GM18507 (cell line): ENCODE measurements around the gene PFKFB4.
A peak's percentile ranks its signal among the peaks of the same experiment; 100 is the strongest.
"Not testable (repeated sequence)": the region's sequence is repeated elsewhere in the genome, so short reads cannot be mapped to it uniquely, and the experiment has no call there.

Experiments
- DNase-seq: peaks from one replicate; pipeline ENCODE4 v3.0.0; 2011; ENCODE audit warnings: low read depth; ENCODE audit not compliant: insufficient read length; ENCODE audit errors: extremely low spot score
- FAIRE-seq: peaks from 2 replicates; lab custom pipeline; 2011; peaks lifted over from hg19 to GRCh38; lab: Jason Lieb, UNC

The PFKFB4 gene

DNA sequence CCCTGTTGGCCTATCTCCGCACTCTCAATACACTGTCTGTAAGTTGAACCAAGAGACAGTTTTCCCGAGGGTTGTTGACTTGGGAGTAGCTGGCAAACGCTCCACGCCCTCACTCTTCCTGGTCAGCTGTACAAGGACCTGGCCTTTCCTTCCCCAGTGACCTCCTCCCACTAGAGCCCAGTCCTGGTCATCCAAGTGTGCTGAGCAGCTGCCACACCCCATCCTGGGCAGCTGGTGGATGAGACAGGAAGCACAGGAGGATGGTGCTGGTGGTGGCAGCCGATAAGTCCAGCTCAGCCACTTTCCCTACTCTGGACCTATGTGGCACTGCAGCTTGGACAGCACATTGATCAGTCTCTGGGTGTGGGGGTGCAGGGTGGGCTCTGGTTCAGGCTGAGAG, 19.8 kb downstream of the PFKFB4 start:
- no peak for DNase-seq
- no peak for FAIRE-seq

DNA sequence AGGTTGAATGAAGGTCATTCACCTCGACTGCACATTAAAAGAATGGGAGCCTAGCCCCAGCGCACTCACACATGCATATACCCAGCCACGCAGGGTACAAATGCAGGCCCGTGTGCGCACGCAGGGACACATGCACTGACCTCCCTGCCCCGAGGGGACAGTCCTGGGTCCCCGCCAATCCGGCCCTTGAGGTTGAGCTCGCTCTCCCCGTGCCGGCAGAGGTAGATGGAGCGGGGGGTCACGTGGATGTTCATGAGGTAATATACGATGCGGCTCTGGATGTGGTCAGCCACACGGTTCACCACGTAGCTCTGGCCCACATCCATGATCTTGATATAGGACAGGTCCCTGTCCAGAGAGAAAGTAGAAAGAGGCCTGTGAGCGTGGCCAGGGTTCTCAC, 20.5 kb downstream of the PFKFB4 start:
- no peak for FAIRE-seq
- DNase-seq, result no peak

DNA sequence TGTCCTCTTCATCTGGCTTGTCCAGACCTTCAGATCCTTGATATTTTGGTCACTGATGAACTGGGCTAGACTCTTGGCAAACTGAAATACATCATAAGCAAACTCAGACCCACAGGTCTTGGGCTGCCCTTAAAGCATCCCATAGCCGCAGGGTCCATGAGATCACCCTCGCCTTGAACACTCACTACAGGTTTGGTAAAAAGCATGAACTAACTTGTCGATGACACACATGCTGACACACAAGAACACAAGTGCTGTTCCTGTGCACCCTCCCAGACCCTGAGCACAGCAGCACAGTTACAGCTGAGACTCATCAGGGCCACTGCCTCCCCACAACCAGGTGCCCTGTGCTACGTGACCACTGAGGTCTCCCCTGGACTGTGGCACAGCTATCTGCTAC, 21.0 kb downstream of the PFKFB4 start:
- FAIRE-seq, result no peak
- DNase-seq, result no peak

DNA sequence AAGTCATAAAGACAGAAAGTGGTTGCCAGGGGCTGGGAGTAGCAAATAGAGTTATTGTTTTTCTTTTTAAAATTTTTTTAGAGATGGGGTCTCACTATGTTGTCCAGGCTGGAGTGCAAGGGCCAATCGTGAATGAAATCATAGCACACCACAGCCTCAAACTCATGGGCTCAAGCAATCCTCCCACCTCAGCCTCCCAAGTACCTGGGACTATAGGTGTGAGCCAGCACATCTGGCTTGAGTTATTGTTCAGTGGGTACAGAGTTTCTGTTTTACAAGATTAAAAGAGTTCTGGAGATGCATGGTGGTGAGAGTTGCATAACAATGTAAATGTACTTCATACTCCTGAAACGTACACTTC, 23.6 kb downstream of the PFKFB4 start:
- FAIRE-seq (no peak), DNase-seq (no peak)

DNA sequence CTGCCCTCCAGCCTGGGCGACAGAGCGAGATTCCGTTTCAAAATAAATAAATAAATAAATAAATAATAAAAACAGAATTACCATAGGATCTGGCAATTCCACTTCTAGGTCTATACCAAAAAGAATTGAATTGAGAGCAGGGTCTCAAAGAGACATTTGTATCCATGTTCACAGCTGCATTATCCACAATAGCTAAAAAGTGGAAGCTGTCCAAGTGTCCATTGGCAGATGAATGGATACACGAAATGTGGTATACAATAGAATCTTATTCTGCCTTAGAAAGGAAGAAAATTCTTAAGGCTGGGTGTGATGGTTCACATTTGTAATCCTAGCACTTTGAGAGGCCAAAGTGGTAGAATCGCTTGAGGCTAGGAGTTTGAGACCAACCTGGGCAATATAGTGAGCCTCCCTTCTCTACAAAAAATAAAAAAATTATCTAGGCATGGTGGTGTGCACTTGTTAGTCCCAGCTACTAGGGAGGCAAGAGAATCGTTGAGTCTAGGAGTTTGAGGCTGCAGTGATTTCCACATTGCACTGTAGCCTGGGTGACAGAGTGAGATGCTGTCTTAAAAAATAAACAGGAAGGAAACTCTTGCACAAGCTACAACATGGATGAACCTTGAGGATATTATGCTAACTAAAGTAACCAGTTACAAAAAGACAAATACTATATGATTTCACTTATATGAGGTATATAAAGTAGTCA, 24.2 kb downstream of the PFKFB4 start:
- FAIRE-seq, result no peak

DNA sequence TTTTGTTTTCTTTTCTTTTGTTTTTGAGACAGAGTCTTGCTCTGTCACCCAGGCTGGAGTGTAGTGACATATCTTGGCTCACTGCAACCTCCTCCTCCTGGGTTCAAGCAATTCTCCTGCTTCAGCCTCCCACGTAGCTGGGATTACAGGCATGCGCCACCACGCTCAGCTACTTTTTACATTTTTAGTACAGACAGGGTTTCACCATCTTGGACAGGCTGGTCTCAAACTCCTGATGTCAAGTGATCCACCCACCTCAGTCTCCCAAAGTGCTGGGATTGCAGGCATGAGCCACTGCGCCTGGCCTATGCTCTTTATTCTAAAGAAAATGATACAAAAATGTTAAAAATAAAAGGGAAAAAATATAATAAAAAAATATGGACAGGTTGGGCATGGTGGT, 25.9 kb downstream of the PFKFB4 start:
- not testable (repeated sequence) for DNase-seq, FAIRE-seq

More for the DNA sequence above, 24.2 kb downstream of the PFKFB4 start:
- DNase-seq, result no peak

DNA sequence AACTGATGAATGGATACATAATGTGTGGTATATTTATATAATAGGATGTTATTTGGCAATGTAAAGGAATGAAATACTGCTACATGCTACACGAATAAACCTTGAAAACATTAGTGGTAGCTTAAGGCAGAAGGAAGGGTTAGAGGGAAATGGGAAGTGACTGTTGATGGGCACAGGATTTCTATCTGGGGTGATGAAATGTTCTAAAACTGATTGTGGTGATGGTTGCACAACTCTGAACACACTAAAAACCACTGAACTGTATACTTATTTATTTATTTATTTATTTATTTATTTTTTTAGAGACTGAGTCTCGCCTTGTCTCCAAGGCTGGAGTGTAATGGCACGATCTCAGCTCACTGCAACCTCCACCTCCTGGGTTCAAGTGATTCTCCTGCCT, 27.8 kb downstream of the PFKFB4 start:
- DNase-seq (no peak), FAIRE-seq (no peak)

DNA sequence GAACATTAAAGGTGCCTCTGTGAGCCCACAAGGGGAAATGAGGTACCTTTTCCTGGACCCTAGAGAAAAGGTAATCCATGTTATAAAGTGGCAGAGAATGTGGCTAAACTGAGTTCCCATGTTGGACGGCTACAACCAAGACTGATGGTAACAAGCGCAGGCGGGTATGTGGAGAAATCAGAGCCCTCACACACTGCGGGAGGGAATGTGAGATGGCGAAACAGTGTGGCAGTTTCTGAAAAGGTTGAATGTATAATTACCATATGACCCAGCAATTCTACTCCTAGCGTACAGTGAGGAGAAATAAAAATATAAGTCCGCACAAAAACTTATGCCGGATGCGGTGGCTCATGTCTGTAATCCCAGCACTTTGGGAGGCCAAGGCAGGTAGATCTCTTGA, 28.6 kb downstream of the PFKFB4 start:
- DNase-seq (no peak), FAIRE-seq (no peak)

DNA sequence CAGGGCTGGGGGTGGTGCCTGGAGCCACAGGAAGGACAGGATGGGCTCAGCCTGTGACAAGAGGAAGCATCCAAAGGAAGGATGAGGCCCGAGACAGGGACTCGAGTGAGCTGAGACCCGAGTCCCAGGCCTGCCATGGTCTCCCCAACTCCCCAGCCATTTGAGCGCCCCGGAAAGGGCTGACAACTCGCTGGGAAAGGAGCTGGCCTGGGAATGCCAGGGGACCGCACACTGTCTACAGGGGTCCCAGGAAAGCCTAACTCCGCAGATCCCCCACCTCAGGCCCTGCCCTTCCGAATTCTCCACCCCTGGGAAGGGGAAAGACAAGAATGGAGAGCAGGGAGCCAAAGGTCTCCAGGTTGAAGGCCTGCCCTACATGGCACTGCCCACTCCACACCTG, 31.6 kb downstream of the PFKFB4 start:
- FAIRE-seq, result no peak
- DNase-seq, result no peak

DNA sequence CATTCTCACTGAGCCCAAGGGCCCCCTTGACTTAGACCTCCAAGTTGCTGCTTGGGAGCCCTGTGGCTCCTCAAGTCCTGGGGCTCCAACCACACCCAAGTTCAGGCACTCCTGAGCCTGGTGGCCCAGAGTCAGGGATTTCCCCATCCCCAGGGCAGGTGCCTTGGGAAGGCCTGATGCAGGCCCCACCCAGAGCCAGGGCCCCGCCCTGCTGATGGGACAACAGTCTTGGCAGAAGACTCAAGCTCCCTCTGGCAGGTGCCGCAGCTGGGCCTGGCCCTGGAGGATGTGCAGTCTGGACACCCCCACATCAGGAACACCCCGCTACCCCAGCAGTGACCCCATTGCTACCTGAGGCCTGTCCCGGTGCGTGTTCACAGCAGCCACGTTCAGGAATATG, 35.0 kb downstream of the PFKFB4 start:
- no peak for DNase-seq
- no peak for FAIRE-seq

DNA sequence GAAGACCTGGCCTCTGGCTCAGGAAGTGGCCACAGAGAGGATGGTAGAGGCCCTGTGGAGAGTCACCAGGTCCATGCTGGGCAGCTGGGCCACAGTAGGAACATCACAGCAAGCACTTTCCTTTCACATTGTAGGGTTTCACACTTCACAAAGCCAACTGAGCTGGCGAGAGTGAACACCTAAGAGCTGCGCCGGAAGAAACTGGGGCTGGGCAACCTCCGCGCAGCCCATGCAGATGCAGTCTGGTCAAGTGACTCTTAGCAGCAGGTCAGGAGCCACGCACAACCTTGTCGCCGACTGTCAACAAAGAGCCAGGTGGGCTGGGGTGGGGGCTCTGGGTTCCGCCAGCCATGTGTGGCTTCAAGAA, 37.3 kb downstream of the PFKFB4 start:
- no peak for FAIRE-seq
- no peak for DNase-seq

DNA sequence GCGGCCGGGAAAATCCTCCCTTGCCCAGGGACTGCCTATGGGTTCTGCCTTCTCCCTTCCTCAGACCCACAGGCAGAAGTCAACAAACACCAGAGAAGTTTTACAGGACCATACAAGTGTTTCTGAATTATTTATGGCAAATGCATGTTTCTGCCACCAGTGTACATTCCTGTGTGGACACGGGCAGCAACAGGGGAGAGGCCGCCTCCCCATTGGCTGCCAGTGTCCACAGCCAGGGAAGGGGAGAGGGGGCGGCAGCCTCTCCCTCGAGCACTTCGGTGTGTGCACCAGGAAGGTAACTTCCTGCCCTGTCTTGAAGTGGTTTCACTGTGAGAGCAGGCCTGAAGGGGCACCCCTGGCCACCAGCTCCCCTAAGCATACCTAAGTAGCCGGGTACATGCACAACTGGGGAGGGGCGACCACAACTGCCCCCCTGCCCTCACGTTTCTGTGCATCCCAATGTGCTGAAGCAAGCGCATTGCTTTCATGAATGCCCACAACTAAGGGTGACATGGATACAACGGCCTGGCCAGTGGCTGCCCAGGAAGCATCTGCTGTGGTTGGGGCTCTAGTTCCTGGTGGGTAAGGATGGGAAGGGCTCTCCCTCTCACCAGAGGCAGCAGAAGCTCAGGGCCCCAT, 37.8 kb downstream of the PFKFB4 start:
- DNase-seq (no peak), FAIRE-seq (no peak)

DNA sequence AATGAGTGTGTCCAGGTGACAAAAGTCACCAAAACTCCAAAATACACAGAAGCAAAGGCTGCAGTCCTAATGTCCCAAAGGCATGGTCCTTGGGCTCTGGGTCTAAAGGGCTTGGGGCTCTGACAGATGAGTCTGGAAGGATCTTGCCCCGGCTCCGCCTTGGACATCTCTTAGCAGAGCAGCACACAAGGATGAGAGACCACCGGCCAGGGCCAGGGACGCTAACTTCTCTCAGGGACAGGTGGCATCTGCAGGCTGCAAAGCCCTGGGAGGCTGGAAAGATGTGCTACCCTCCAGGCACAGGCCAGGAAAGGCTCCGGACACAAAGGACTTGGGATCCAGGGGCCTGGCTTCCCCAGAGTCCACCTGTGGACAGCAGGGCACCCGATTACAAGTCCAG, 38.5 kb downstream of the PFKFB4 start:
- FAIRE-seq, result no peak

DNA sequence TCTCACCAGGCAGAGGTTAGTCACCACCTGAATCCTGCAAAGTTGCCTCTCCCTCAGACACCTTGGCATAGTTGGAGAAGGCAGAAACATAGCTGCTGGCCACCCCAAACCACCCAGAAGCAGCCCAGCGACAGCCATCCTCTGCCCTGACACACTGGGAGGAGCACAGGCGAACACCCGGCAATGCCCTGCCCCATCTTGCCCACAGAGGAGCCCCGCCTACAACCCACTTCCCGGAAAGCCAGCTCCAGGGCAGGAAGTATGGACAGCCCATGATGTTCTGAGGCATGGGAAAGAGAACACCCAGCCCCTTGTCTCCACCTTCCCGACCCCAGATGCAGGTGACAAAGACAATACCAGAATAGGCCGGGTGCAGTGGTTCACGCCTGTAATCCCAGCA, 40.0 kb downstream of the PFKFB4 start:
- FAIRE-seq, result no peak

More for the DNA sequence above, 38.5 kb downstream of the PFKFB4 start:
- DNase-seq, result no peak

DNA sequence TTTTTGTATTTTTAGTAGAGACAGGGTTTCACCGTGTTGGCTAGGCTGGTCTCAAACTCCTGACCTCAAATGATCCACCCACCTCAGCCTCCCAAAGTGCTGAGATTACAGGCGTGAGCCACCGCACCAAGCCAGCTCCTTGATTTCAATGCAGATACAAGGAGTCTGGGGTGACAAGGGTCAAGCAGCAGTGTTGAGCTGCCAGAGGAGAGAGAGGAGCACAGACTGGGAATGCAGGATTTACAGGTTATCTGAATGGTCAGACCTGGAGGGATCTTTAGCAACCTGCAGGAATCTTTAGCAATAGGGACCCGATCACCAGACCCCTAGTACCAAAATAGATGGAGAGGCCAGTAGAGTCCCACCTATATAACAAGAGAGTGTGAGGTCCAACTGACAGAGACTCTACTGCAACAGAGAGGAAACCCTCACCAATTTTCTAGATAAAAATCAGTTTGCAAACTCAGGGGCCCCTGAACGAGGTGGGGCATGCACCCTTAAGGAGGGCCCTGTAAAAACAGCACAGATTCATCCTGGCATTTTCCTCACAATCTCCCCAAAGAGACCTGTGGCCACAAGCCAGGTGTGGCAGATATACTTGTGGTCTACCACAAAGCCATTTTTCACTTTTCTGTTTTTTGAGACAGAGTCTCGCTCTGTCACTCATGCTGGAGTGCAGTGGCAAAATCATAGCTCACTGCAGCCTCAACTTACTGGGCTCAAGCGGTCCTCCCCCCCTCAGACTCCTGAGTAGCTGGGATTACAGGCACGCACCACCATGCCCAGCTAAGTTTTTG, 42.0 kb downstream of the PFKFB4 start:
- DNase-seq (no peak), FAIRE-seq (peak; percentile 49)

More for the DNA sequence above, 40.0 kb downstream of the PFKFB4 start:
- DNase-seq, result no peak

DNA sequence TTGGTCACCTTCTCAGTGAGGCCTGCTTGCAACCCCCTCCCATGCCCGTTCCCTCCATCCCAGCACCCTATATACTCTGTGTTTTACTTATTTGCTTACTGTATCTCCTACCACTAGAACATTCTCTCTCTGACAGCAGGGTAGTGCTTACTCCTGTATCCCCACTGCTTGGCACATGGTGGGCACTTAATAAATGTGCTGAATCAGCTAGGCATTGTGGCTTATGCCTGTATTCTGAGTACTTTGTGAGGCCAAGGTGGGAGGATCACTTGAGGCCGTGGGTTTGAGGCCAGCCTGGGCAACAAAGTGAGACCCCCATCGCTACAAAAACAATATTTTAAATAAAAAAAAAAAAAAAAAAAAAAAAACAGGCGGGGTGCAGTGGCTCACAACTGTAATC, 45.1 kb downstream of the PFKFB4 start:
- FAIRE-seq, result no peak

DNA sequence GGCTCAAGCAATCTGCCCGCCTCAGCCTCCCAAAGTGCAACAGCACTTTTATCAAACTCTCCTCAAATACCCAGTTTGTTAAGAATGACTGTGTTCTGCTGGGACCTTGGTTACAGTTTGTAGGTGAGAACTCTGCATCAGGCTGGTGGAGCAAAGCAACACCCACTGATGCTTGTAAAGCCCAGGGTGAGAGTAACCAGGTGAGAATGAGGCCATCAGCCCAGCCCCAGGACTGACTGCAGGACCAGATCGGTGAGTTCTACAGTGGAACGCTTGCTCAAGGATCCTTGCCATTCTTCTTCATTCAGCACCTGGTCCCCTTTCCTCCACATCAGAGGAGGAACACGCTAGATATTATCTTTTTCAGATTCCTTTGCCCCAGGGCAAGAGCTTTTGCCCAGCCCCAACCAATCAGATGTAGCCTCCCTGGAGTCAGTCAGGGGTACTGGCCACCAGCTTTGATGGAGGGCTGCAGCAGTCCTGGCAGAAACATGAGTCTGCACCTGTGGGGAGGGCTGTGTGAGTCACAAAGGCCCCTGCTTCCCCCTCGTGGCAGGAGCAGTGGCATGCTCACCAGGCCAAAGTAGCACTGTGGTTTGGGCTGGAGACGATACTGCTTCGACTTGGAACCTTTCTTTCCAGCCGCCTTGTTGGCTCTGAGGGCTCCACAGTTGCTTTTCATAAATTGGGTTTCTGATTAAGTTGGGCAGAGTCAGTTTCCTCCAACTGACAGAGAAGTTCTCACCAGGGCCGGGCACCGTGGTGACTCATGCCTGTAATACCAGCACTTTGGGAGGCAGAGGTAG, 49.1 kb downstream of the PFKFB4 start:
- DNase-seq, result peak; percentile 55
- peak; percentile 80 for FAIRE-seq

More for the DNA sequence above, 45.1 kb downstream of the PFKFB4 start:
- no peak for DNase-seq

DNA sequence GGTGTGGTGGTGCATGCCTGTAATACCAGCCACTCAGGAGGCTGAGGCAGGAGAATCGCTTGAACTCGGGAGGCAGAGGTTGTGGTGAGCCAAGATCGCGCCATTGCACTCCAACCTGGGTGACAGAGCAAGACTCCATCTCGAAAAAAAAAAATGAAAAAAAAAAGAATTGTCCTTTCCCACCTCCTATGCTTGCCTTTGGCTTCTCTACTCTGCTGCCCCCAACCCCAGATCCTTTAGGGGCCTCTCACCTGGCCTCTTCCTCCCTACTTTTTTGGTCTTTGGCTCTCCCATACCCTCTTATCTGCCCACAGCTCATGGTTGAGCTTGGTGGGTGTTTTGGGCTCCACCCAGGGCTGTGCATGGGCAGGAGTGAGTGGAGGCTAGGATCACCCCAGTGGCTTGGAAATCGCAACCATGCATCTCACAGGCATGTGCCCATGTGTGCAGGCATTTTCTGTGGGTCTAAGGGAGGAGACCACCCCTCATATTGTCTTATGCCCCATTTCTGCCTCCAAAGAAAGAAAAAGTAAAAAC, 50.6 kb downstream of the PFKFB4 start:
- DNase-seq (no peak), FAIRE-seq (no peak)

DNA sequence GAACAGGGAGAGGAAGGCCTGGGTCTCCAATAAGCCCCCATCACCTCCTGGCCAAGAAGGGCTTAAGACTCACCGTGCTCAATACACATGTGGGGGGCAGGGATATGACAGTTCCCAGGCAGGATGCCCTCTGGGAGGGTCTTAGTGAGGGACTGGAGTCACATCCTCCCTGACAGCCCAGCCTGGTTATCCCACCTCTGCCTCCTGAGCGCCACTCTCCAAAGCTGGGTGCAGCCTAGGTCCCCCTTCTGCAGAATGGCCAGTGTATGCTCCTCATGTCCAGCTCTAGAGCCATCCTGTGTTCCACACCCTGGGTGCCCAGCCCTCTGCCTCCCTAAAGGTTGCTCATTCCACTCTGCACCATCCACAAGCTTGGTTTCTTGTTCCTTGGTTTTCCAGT, 51.5 kb downstream of the PFKFB4 start:
- FAIRE-seq, result no peak
- DNase-seq, result no peak
